ENCODE measurements around the gene PAMR1.

PAMR1 gene

DNA sequence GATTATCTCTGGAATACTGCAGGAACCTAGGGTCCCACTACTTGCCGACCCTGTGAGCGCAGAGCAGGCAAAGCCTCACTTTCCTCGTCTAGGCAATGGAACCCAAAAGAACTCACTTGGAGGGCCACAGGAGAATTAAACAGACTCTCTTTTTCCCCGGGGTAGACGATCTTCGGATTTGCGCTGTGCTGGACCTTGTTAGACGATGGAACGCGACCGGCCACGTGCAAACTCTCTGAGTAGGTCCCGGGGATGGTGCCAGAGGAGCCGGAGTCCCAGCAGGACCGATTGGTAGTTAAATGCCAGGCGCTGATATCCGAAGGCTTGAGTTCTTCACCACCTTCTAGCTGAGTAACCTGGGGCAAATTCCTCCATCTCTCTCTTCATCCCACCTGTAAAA, 105.0 kb downstream of the PAMR1 start:
- TF ChIP-seq CTCF (IDR thresholded peaks at IDR 0.05; ENCODE audit: insufficient read depth, low read depth, low read length, missing control alignments), result no peak
- no peak overlapping the region for H3K4me3 ChIP-seq (ENCODE audit: low read length)
- no peak for DNase-seq (ENCODE audit: low read depth)

GRCh38 chr11:35419830-35420333, 105.5 kb downstream of the PAMR1 start:
- peak overlapping the region; percentile 4 for H3K4me3 ChIP-seq (ENCODE audit: low read length)
- DNase-seq (ENCODE audit: low read depth), result no peak
- TF ChIP-seq CTCF (IDR thresholded peaks at IDR 0.05; ENCODE audit: insufficient read depth, low read depth, low read length, missing control alignments), result no peak

GRCh38 chr11:35419184-35419829, 106.1 kb downstream of the PAMR1 start, which contains the start of gene SLC1A2:
Gene SLC1A2 (minus strand): TSS chr11:35419558. CDS start chr11:35418966, 592 bp downstream.
- DNase-seq (ENCODE audit: low read depth), result peak; percentile 19
- H3K4me3 ChIP-seq (ENCODE audit: low read length), result peak within 1 kb of the TSS; percentile 14
- TF ChIP-seq CTCF (IDR thresholded peaks at IDR 0.05; ENCODE audit: insufficient read depth, low read depth, low read length, missing control alignments), result no peak

DNA sequence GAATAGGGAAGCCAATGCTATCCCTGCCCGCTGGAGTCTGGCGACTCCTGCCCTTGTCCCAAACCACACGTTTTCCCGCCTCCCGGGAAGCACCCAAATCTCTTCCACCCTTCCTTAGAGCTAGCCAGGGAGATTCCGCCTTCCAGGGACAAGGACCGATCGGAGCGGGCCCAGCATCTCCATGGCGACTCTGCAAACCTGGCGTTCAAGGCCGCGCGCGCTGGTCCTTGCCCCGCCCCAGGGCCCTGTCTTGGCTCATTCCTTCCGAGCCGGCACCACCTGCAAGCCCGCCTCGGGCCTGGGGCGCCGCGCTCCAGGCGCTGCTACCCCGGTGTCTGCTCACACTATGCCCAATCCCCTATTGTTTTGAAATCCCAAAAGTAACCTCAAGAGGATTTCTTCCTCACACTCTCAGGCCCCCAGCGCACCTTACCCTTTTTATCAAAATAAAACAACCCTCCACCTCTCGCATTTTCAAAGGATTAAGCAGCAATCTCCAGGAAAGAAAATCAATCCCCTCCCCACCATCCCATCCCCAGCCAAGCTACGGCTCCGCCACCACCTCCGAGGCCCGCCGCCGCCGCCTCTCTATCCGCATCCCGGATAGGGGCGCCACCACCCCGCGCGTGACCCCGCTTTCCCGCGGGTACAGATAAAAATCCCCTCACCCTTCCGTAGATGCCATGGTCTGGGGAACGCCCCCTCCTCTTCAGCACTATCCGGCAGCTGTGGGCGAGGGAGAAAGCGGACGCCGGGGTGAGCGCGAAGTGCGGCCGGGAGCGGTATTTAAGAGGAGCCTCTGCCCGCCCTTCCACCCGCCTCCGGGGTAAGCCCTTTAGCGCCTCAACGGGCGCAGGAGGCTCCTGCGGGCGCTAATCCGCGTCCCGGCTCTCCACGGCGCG, 106.9 kb downstream of the PAMR1 start:
- peak; percentile 13 for DNase-seq (ENCODE audit: low read depth)
- no peak for TF ChIP-seq CTCF (IDR thresholded peaks at IDR 0.05; ENCODE audit: insufficient read depth, low read depth, low read length, missing control alignments)
- H3K4me3 ChIP-seq (ENCODE audit: low read length), result peak overlapping the region; percentile 14

DNA sequence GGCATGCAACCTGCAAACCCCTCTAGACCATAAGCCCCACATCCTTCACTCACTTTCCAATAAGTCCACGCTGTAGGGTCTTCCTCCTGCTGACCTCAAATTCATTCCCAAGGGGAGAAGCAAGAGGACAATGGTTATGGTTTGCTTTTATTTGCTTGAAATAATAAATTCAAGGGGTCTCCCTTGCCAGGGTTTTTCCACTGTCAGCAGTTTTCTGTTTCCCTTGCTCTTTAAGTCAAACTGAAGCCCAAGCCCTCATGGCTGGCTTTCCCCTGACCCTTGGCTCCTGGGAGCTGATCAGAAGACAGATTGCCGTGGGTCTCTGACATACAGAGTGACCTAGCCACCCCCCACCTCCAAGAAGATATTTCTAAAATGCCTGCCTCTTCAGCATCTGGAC, 109.9 kb downstream of the PAMR1 start:
- TF ChIP-seq CTCF (IDR thresholded peaks at IDR 0.05; ENCODE audit: insufficient read depth, low read depth, low read length, missing control alignments), result no peak
- no peak overlapping the region for H3K4me3 ChIP-seq (ENCODE audit: low read length)
- no peak for DNase-seq (ENCODE audit: low read depth)

DNA sequence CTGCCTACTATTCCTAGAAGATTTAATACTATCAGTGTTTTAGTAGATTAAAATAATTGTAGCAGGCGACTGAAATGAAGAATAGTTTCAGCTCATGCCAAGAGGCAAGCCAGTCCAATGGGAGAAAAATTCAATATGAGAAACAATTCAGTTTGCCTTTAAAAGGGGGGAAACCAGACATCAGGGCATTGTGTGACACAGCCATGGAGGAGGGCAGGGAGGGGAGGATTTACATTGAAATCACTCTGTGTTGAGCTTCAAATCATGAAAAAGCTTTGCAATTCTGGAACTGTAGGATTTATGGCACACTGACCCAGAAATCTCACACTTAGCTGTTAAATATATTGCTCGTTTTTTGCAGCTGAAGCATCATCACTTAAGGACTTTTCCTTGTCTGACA, 110.6 kb downstream of the PAMR1 start:
- TF ChIP-seq CTCF (IDR thresholded peaks at IDR 0.05; ENCODE audit: insufficient read depth, low read depth, low read length, missing control alignments), result no peak

More for the DNA sequence above, 110.6 kb downstream of the PAMR1 start:
- DNase-seq (ENCODE audit: low read depth), result no peak
- H3K4me3 ChIP-seq (ENCODE audit: low read length), result no peak overlapping the region

Data from epithelial cell of esophagus (primary cell).